ENCODE measurements around the gene ANKRD11.

ANKRD11 gene

DNA sequence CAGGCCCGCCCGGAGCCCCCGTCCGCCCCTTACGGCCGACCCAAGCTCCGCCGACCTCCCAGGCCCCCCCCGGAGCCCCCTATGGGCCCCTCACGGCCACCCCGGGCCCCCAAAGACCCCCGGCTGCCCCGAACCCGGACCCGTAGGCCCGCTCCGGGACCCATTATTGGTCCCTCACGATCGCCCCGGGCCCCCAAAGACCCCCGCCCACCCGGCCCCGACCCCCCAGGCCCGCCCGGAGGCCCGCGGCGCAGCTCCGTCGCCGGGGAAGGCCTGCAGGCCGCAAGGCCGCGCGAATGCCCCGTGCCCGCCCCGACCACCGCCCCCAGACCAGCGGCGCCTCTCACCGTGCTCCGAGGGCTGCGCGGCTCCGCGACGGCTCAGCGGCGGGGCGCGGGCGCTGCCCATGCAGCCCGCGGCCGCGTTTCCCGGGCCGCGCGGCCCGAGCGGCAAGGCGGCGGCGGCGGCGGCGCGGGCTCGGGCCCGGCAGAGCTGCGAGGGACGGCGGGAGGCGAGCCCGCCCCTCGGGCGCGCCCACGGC is 393 bp downstream of the ANKRD11 start:
- Histone ChIP-seq H3K9ac (ENCODE audit: low read depth, low read length, poor library complexity, severe bottlenecking) (no peak overlapping the region), H3K36me3 (ENCODE audit: insufficient read depth, low read length) (no peaks in the 10 kb centered on the region), H2AFZ (ENCODE audit: low read length) (no peak overlapping the region), H3K9me2 (replicated peaks; ENCODE audit: low read depth, low read length) (no peaks in the 10 kb centered on the region), H3K4me2 (ENCODE audit: low read depth, low read length, poor library complexity, severe bottlenecking) (no peak overlapping the region), H3F3A (ENCODE audit: low read depth) (no peaks in the 10 kb centered on the region), H3K9me3 (ENCODE audit: insufficient read depth, low read depth, low read length) (no peaks in the 10 kb centered on the region), H4K20me1 (ENCODE audit: insufficient read depth, low read length, poor library complexity, severe bottlenecking) (peaks cover 37% of the 10 kb centered on the region), H3K79me2 (ENCODE audit: insufficient read depth, low read length) (peaks cover 58% of the 10 kb centered on the region), H3K4me1 (ENCODE audit: insufficient read depth, low read length, poor library complexity, severe bottlenecking) (peaks cover 29% of the 10 kb centered on the region), H3K4me3 (ENCODE audit: low read length, poor library complexity, severe bottlenecking) (peak overlapping the region; percentile 80), H3K27me3 (ENCODE audit: insufficient read depth, low read length, poor library complexity, severe bottlenecking) (no peaks in the 10 kb centered on the region)
- TF ChIP-seq, protein P1, sequence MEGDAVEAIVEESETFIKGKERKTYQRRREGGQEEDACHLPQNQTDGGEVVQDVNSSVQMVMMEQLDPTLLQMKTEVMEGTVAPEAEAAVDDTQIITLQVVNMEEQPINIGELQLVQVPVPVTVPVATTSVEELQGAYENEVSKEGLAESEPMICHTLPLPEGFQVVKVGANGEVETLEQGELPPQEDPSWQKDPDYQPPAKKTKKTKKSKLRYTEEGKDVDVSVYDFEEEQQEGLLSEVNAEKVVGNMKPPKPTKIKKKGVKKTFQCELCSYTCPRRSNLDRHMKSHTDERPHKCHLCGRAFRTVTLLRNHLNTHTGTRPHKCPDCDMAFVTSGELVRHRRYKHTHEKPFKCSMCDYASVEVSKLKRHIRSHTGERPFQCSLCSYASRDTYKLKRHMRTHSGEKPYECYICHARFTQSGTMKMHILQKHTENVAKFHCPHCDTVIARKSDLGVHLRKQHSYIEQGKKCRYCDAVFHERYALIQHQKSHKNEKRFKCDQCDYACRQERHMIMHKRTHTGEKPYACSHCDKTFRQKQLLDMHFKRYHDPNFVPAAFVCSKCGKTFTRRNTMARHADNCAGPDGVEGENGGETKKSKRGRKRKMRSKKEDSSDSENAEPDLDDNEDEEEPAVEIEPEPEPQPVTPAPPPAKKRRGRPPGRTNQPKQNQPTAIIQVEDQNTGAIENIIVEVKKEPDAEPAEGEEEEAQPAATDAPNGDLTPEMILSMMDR (conservative IDR thresholded peaks at IDR 0.05; ENCODE audit: low read length), result no peak
- no peak for TF ChIP-seq EZH2phosphoT487 (IDR thresholded peaks at IDR 0.05; ENCODE audit: borderline replicate concordance)

DNA sequence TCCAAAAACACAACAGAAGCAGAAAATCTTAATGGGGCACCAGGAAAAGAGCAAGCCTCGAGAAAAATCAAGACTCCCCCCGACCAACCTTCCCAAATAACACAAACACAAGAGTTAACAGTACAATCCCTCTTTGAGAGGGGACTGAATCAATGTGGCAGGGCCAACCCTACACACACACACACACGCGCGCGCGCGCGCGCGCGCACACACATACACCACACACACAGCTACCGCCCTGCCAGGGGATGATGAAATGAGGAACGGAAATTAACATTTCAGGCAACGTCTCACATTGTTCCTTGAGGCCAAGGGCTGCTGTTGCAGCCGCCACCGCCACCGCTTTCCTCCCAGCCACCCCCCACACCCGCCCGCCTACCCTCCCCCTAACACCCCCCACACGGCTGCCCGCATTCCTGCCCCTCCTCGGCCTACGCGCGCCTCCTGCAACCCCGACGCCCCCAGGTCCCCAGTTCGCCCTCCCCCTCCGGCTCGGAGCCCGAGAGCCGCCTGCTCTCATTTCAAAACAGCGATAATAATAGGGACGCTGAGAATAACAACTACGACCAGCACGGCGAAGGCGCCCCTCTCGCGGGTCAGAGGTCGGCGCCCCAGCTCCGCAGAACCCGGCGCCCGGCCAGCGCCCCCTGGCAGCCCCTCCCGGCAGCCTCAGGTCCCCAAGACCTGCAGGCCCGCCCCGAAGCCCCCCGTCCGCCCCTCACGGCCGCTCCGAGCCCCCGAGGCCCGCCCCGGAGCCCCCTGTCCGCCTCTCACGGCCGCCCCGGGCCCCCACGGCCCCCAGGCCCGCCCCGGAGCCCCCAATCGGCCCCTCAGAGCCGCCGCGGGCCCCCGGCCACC is 1.1 kb downstream of the ANKRD11 start:
- Histone ChIP-seq H3F3A (ENCODE audit: low read depth) (no peaks in the 10 kb centered on the region), H3K79me2 (ENCODE audit: insufficient read depth, low read length) (peaks cover 65% of the 10 kb centered on the region), H3K9ac (ENCODE audit: low read depth, low read length, poor library complexity, severe bottlenecking) (peak overlapping the region; percentile 82), H3K4me1 (ENCODE audit: insufficient read depth, low read length, poor library complexity, severe bottlenecking) (peaks cover 34% of the 10 kb centered on the region), H3K9me3 (ENCODE audit: insufficient read depth, low read depth, low read length) (no peaks in the 10 kb centered on the region), H2AFZ (ENCODE audit: low read length) (no peak overlapping the region), H3K9me2 (replicated peaks; ENCODE audit: low read depth, low read length) (no peaks in the 10 kb centered on the region), H3K36me3 (ENCODE audit: insufficient read depth, low read length) (no peaks in the 10 kb centered on the region), H3K27me3 (ENCODE audit: insufficient read depth, low read length, poor library complexity, severe bottlenecking) (no peaks in the 10 kb centered on the region), H3K4me3 (ENCODE audit: low read length, poor library complexity, severe bottlenecking) (peak overlapping the region; percentile 80), H4K20me1 (ENCODE audit: insufficient read depth, low read length, poor library complexity, severe bottlenecking) (peaks cover 44% of the 10 kb centered on the region), H3K4me2 (ENCODE audit: low read depth, low read length, poor library complexity, severe bottlenecking) (peak overlapping the region; percentile 89)
- TF ChIP-seq, protein P1 (conservative IDR thresholded peaks at IDR 0.05; ENCODE audit: low read length), result no peak
- no peak for TF ChIP-seq EZH2phosphoT487 (IDR thresholded peaks at IDR 0.05; ENCODE audit: borderline replicate concordance)

DNA sequence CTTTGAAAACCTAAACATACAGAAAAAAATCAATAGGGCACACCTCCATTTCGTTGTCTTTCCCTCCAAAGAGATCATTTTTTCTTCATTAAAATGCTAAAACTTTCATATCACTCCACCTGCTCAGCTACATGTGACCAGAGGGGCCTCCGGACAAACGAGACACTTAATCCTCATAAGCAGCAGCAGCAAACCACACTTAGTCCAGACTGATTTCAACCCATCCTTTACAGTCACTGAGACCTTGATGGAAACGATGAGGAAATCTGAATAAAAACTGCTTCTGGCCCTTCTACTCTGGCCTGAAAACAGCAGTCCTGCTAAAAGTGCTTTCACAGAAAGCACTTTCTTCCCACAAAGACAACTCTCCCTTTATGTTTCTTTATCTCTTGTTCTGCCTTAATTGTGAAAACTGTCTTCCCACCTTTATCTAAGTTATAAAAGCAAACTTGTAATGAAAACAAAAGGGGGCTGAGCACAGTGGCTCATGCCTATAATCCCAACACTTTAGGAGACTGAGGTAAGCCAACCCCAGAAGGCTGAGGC is 4.6 kb downstream of the ANKRD11 start:
- H3K9ac ChIP-seq (ENCODE audit: low read depth, low read length, poor library complexity, severe bottlenecking), result peak overlapping the region; percentile 39
- H3K79me2 ChIP-seq (ENCODE audit: insufficient read depth, low read length), result peaks cover 84% of the 10 kb centered on the region

More for the DNA sequence above, 4.6 kb downstream of the ANKRD11 start:
- no peak for TF ChIP-seq EZH2phosphoT487 (IDR thresholded peaks at IDR 0.05; ENCODE audit: borderline replicate concordance)
- TF ChIP-seq, protein P1 (conservative IDR thresholded peaks at IDR 0.05; ENCODE audit: low read length), result no peak
- peak overlapping the region; percentile 54 for H3K4me3 ChIP-seq (ENCODE audit: low read length, poor library complexity, severe bottlenecking)
- H3K4me1 ChIP-seq (ENCODE audit: insufficient read depth, low read length, poor library complexity, severe bottlenecking), result peaks cover 34% of the 10 kb centered on the region
- H3K9me2 ChIP-seq (replicated peaks; ENCODE audit: low read depth, low read length), result no peaks in the 10 kb centered on the region
- H3K27me3 ChIP-seq (ENCODE audit: insufficient read depth, low read length, poor library complexity, severe bottlenecking), result no peaks in the 10 kb centered on the region
- H4K20me1 ChIP-seq (ENCODE audit: insufficient read depth, low read length, poor library complexity, severe bottlenecking), result peaks cover 75% of the 10 kb centered on the region
- no peak overlapping the region for H2AFZ ChIP-seq (ENCODE audit: low read length)
- peak overlapping the region; percentile 89 for H3K4me2 ChIP-seq (ENCODE audit: low read depth, low read length, poor library complexity, severe bottlenecking)
- no peaks in the 10 kb centered on the region for H3K36me3 ChIP-seq (ENCODE audit: insufficient read depth, low read length)
- no peaks in the 10 kb centered on the region for H3K9me3 ChIP-seq (ENCODE audit: insufficient read depth, low read depth, low read length)
- no peaks in the 10 kb centered on the region for H3F3A ChIP-seq (ENCODE audit: low read depth)

Measured in Loucy (cell line).